ENCODE measurements around the gene DIRAS1.

Gene DIRAS1, protein sequence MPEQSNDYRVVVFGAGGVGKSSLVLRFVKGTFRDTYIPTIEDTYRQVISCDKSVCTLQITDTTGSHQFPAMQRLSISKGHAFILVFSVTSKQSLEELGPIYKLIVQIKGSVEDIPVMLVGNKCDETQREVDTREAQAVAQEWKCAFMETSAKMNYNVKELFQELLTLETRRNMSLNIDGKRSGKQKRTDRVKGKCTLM

DNA sequence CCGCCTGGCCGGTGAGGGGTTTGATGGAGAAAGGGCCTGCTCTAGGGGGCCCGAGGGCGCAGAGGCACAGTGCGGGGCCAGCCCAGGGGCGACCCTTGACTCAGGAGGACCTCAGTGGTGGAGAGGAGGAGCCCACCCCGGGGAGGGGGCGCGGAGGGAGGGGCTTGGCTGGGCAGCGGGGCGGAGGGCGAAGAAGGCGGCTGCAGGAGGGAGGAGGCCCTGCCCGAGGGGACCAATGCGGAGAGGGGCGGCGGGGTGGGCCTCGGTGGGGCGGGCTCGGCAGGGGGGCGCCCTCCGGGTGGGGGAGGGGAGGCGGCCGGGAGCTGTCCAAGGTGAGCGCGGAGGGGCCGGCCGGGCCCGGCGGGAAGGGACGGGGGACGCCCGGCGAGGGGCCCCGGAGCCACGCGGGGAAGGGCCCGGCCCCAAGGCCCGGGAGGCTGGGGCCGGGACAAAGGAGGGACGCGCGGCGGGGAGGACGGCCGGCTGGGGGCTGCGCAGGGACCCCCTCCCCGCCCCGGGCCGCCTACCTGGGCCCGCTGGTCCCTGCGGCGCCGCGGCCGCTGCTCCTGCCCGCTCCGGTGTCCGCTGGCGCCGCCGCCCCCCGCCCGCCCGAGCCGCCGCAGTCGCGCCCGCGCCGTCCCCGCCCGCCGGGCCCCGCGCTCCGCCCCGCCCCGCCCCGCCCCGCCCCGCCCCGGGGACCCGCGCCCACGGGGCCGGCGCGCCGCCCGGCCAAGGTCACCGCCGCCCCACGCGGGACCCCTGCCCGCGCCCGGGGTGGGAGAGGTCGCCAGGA is at the start of gene DIRAS1:
Gene DIRAS1 (minus strand): TSS at position 596 of the 793 bp plus-strand sequence. CDS start 3,566 bp downstream, outside the sequence.
- H3K27me3 Mint-ChIP-seq = no peaks in the 10 kb centered on the region
- ATAC-seq = peak; percentile 52
- peaks cover under 1% of the 10 kb centered on the region for H3K9me3 Mint-ChIP-seq
- peaks cover 9% of the 10 kb centered on the region for H3K36me3 Mint-ChIP-seq
- H3K27ac Mint-ChIP-seq = peak within 1 kb of the TSS; percentile 74
- H3K4me1 Mint-ChIP-seq = peaks cover 49% of the 10 kb centered on the region
- H3K4me3 Mint-ChIP-seq = peak within 1 kb of the TSS; percentile 78

DNA sequence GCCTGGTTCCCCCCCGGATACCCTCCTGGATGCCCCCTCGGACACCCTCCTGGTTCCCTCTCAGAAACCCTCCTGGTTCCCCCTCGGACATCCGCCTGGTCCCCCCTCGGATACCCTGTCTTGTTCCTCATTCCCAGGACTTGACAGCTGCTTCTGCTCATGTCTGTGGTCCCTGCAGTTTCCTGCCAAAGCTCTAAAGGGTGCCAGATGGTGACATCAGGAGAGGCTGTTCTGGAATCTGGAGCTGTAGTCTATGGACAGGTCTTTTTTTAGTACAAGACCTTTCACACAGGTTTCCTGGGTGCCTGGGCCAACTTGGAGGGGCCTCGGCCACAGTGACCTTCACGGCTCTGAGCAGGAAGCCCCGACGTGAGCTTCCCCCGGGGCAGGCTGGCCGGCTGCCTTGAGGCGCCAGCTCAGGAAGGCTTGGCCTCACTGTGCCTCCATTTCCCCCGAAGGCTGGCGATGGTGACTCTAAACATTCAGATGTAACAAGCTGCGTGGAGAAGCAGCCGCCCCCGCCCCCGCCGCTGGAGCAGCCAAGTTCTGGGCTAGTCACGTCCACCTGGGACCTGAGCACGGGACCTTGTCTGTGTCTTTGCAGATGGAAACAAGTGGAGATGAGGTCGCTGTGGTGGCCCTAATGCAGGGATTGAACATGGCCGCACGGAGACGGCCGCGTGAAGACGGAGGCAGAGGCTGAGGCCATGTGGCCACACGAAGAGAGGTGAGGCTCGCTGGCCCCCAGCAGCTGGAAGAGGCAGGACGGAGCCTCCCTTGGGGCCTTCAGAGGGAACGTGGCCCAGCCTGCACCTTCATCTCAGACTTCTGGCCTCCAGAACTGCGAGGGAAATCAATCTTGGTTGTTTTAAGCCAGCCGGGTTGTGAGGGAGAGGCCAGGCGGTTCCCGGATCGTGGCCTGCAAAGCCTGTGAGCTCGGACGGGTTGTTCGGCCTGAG is 49.2 kb upstream of the DIRAS1 start:
- no peaks in the 10 kb centered on the region for H3K27me3 Mint-ChIP-seq
- no peaks in the 10 kb centered on the region for H3K9me3 Mint-ChIP-seq
- no peak overlapping the region for H3K4me3 Mint-ChIP-seq
- peaks cover 17% of the 10 kb centered on the region for H3K36me3 Mint-ChIP-seq
- H3K27ac Mint-ChIP-seq = no peak overlapping the region
- peaks cover 18% of the 10 kb centered on the region for H3K4me1 Mint-ChIP-seq
- ATAC-seq = no peak

DNA sequence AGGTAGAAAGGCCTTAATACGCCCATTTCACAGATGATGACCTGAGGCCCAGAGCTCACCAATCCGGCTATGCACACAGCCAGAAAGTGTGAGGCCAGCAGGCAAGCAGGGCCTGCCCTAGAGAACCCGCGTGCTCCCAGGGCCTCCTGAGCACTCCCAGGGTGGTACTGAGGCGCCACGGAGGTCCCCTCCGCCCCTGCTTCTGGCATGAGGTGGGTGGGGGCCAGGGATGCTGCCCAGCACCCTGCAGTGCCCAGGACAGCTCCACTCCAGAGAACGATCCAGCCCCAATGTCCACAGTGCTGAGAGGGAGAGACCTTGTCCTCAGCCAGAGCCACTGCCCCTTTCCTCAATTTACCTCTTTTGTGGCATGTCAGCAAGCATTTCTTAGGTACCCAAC is 48.0 kb upstream of the DIRAS1 start:
- Mint-ChIP-seq H3K4me1 (peaks cover 7% of the 10 kb centered on the region), H3K36me3 (peaks cover 15% of the 10 kb centered on the region), H3K27ac (no peak overlapping the region), H3K27me3 (no peaks in the 10 kb centered on the region), H3K9me3 (no peaks in the 10 kb centered on the region), H3K4me3 (no peak overlapping the region)
- no peak for ATAC-seq

DNA sequence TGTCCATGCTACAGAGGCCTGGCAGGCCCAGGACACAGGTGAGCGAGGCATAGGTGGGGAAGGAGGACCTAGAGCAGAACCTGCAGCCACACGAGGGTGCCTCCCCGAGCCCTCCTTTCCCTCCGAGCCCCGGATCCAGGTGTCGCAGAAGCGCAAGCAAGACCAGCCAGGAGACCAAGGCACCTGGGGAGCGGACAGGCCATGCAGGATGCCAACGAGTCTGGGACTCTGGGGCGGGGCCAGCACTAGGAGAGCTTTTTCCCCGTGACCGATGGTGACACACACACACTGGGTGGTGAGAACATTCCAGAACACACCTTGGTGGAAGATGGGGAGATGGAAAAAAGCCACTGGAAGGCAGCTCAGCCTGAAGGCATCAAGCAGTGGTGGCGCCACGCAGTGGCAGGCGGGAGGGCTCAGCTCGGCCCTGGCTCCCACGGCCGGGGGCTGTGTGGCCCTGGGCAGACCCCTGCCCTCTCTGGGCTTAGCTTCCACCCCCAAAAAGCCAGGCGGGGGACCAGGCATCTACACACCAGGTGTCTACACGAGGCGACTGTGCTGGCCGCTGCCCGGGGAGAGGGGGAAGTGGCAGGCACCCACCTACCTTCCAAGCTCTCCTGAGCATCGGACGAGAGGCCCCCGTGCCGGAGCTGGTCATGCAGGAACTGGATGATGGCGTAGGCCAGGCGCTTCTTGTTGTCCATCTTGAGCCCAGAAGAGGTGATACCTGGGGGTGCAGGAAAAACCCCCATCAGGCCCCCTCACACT is 47.4 kb upstream of the DIRAS1 start:
- H3K36me3 Mint-ChIP-seq = peaks cover 14% of the 10 kb centered on the region
- H3K4me1 Mint-ChIP-seq = peaks cover 5% of the 10 kb centered on the region
- no peak overlapping the region for H3K27ac Mint-ChIP-seq
- H3K4me3 Mint-ChIP-seq = no peak overlapping the region
- ATAC-seq = no peak
- H3K27me3 Mint-ChIP-seq = no peaks in the 10 kb centered on the region
- H3K9me3 Mint-ChIP-seq = no peaks in the 10 kb centered on the region

DNA sequence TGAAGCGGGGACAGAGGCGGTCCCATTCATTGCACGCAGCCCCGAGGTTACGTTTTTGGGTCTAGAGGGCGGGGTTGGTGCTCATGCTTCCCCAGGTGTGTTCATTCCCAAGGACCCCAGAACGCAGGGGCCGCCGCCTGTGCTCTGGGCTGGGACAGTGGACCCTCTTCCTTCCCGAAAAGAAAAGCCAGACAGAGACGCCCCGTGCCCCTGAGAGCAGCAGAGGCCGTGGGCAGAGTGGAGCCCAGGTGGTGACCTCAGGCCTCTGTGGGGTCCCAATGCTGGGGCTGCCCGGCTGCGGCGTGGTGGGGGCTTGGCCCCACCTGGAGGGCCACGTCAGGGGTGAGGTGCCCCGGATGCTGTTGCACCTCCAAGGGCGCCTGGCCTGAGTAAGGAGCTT is 46.5 kb upstream of the DIRAS1 start:
- no peaks in the 10 kb centered on the region for H3K9me3 Mint-ChIP-seq
- ATAC-seq = no peak
- H3K4me1 Mint-ChIP-seq = peaks cover 5% of the 10 kb centered on the region
- no peak overlapping the region for H3K4me3 Mint-ChIP-seq
- no peak overlapping the region for H3K27ac Mint-ChIP-seq
- no peaks in the 10 kb centered on the region for H3K27me3 Mint-ChIP-seq
- H3K36me3 Mint-ChIP-seq = peaks cover 20% of the 10 kb centered on the region

DNA sequence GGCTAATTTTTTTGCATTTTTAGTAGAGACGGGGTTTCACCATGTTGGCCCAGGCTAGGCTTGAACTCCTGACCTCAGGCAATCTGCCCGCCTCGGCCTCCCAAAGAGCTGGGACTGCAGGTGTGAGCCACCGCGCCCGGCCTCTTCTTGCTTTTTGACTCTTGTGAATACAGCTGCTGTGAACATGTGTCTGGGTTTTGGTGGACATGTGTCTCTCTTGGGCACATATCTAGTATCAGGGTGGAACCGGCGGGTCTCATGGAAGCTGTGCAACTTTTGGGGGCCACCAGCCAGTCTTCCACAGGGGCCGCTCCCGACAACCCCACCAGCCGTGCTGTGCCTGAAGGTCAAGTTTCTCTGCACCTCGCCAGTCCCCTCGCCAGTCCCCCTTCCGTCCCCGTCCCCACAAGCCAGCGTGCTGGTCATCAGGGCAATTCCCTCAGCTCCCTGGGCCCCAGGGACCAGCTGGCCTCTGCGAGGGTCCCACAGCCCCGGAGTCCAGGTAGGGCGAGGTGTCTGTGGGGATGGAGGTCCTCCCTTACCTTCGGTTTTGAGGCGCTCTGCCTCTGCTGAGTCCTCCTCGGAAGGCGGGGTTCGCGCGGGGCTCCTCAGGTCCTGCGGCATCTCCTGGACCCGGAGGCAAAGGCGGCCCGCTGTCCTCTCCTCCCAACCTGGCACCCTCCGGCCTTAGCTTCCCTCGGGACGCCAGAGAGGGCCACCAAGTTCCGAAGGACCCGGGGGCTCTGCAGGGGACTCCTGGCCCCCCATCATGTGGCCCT is 45.6 kb upstream of the DIRAS1 start:
- H3K36me3 Mint-ChIP-seq = peaks cover 27% of the 10 kb centered on the region
- H3K4me1 Mint-ChIP-seq = no peaks in the 10 kb centered on the region
- no peaks in the 10 kb centered on the region for H3K9me3 Mint-ChIP-seq
- no peak for ATAC-seq
- H3K27me3 Mint-ChIP-seq = no peaks in the 10 kb centered on the region
- no peak overlapping the region for H3K27ac Mint-ChIP-seq
- H3K4me3 Mint-ChIP-seq = no peak overlapping the region

DNA sequence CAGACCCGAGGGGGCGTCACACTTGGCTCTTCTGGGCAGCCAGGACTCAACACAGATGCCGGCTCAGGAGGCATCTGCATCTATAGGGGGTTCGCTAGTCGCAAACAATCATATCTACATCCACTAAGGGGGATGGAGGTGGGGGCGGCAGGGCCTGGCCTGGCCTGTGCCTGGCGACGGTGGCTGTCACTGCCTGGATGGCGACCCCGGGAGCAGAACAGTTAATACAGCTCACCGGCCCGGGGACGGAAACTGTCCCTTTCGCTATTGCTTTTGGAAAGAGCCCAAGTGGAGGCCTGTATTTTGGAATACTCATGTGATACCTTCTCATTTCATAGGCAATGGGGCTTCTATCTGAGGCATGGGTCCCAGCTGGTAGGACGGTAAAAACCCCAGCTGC is 44.2 kb upstream of the DIRAS1 start:
- no peaks in the 10 kb centered on the region for H3K27me3 Mint-ChIP-seq
- no peak overlapping the region for H3K27ac Mint-ChIP-seq
- no peak overlapping the region for H3K4me3 Mint-ChIP-seq
- no peaks in the 10 kb centered on the region for H3K4me1 Mint-ChIP-seq
- peaks cover 34% of the 10 kb centered on the region for H3K36me3 Mint-ChIP-seq
- ATAC-seq = no peak
- no peaks in the 10 kb centered on the region for H3K9me3 Mint-ChIP-seq

DNA sequence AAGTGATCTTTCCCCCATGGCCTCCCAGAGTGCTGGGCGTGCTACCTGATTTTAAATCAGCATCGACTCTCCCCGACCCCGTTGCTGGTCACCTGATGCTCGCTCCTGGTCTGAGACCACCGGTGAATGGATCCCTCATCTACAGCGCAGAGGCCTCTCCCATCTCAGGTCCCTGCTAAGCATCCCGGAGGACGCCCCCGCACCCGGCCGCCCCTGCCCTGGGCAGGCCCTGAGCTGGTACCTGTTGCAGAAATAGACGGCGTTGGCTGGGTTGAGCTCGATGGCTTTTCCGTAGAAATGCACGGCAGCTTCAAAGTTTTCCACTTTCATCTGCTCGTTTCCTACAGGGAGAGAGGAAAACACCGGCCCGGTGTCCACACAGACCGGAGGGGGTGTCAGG is 43.8 kb upstream of the DIRAS1 start:
- no peak overlapping the region for H3K4me3 Mint-ChIP-seq
- H3K4me1 Mint-ChIP-seq = no peaks in the 10 kb centered on the region
- H3K9me3 Mint-ChIP-seq = no peaks in the 10 kb centered on the region
- peaks cover 38% of the 10 kb centered on the region for H3K36me3 Mint-ChIP-seq
- no peaks in the 10 kb centered on the region for H3K27me3 Mint-ChIP-seq
- ATAC-seq = no peak
- no peak overlapping the region for H3K27ac Mint-ChIP-seq

DNA sequence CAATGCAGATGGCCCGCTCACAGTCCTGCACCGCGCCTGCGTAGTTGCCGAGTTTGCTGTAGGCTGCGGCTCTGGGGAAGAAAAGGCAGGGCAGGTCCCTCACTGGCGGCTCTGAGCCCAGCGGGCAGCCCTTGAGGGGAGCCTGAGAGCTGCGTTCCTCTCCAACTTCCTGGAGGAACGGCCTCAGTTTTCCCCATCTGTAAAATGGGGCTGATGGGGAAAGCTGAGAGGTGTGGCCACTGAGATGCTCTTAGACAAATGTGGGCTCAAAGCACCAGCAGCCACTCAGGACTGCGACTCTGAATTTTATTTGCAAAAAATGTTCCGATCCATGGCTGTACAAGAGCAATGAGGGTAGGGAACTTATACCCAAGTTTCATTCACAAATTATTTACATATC is 42.5 kb upstream of the DIRAS1 start:
- H3K27me3 Mint-ChIP-seq = no peaks in the 10 kb centered on the region
- no peak for ATAC-seq
- H3K27ac Mint-ChIP-seq = no peak overlapping the region
- H3K4me1 Mint-ChIP-seq = no peaks in the 10 kb centered on the region
- H3K9me3 Mint-ChIP-seq = no peaks in the 10 kb centered on the region
- peaks cover 48% of the 10 kb centered on the region for H3K36me3 Mint-ChIP-seq
- no peak overlapping the region for H3K4me3 Mint-ChIP-seq

DNA sequence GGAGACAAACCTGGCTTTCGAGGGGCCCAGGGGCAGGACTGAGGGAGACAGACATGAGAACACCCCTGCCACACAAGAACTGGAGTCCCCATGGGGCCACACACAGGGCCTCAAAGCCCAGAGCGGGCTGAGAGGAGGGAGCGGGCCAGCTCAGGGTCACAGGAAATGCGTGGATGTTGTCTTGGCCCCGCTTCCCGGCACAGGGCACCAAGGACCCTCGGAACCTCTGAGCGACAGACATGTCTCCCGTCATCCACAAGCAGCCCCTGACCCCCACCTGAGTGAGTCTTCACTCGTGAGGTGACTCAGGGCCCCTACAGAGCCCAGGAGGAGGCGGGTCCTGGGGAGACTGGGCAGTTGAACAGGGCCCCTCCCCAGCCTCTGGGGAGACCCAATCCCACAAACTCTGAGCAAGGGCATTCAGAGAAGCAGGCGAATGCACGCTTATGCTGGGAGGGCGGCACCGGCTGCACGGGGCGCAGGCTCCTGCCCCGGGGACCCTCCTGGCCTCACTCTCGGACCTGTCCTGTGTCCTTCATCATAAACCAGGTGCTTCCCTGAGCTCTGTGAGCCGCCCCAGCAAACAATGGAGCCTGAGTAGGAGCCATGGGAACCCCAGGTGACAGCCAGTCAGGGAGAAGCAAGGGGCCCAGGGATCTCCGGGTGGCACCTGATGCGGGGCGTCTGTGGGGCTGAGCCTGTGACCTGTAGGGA is 41.8 kb upstream of the DIRAS1 start:
- no peaks in the 10 kb centered on the region for H3K4me1 Mint-ChIP-seq
- no peak for ATAC-seq
- H3K4me3 Mint-ChIP-seq = no peak overlapping the region
- H3K9me3 Mint-ChIP-seq = no peaks in the 10 kb centered on the region
- H3K36me3 Mint-ChIP-seq = peaks cover 54% of the 10 kb centered on the region
- no peaks in the 10 kb centered on the region for H3K27me3 Mint-ChIP-seq
- no peak overlapping the region for H3K27ac Mint-ChIP-seq

DNA sequence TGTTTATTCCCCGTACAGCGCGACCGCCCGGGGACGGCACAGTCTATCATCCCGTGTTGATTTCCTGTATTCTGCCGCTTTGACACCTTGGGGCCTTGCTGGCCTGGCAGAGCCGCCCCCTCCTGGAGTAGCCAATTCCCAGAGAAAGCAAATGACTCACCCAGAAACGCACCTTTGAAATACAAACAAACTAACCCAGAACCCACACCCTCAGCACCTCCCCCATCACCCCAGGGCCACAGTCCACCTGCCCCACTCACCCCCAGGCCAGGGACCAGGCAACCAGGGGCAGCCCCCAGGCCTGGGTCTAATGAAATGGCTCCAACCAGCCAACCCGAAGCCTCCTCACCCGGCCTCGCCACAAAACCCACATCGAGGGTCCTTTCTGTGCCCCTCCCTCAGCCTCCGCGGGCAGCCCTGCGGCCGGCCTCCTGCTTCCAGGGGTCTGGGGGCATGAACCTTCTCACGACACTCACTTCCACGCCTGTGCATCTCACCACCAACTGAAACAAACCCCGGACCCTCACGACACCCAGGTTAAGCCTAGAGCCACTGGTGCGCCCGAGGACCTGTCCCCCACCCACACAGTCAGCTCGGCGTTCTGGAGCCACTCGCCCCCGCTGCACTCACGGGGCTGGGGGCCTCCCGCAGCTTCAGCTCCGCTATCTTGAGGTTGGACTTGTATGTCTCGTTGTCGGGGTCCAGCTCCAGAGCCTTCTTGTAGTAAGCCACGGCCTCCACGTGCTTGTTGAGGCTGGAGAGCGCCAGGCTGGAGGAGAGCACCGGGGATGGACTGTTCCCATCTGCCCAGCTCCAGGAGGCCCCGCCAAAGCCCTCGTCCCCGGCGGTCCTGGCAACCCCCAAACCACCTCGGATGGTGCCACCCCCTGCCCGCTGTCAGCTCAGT is 41.0 kb upstream of the DIRAS1 start:
- Mint-ChIP-seq H3K4me3 (no peak overlapping the region), H3K27me3 (no peaks in the 10 kb centered on the region), H3K36me3 (peaks cover 54% of the 10 kb centered on the region), H3K4me1 (no peaks in the 10 kb centered on the region), H3K9me3 (no peaks in the 10 kb centered on the region), H3K27ac (no peak overlapping the region)
- no peak for ATAC-seq

DNA sequence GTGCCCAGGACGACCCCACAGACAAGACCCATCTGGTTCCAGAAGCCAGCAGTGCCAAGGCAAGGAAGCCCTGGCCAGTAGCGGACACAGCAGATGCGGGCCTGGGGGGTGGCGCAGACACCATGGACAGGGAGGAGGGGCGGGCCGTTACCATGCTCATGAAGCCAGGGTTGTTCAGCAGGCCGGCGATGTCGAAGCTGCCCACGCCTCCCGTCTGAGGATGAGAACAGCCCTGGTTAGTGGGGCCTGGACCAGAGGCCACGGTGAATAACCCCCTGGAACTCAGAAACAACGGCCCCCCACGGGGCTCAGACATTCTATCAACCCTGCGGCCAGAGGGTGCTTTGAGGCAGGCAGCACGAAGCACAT is 40.1 kb upstream of the DIRAS1 start:
- Mint-ChIP-seq H3K9me3 (no peaks in the 10 kb centered on the region), H3K4me3 (no peak overlapping the region), H3K36me3 (peaks cover 55% of the 10 kb centered on the region), H3K27me3 (no peaks in the 10 kb centered on the region), H3K27ac (no peak overlapping the region), H3K4me1 (no peaks in the 10 kb centered on the region)
- no peak for ATAC-seq

DNA sequence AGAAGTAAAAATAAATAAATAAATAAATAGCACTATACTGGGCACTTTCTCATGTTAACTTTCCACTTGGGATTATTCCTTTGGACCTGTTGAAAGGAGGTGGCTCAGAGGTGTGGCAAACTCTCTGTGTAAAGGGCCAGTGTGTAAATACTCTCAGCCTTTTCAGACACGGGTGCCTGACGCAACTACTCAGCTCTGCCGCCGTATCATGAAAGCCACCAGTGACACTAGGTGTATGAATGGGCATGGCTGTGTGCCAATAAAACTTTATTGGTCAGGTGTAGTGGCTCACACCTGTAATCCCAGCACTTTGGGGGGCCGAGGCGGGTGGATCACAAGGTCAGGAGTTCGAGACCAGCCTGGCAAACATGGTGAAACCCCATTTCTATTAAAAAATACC is 38.8 kb upstream of the DIRAS1 start:
- Mint-ChIP-seq H3K9me3 (no peaks in the 10 kb centered on the region), H3K36me3 (peaks cover 60% of the 10 kb centered on the region), H3K4me3 (no peak overlapping the region), H3K27ac (no peak overlapping the region), H3K27me3 (no peaks in the 10 kb centered on the region), H3K4me1 (no peaks in the 10 kb centered on the region)
- ATAC-seq = no peak
